GM12892 (cell line): Measurements from ENCODE around the gene SPOCK2.

Experiments used
- POLR2A ChIP-seq: IDR thresholded peaks from 2 replicates; pipeline ENCODE4 v1.6.1; 2011; ENCODE audit warnings: low read depth, low read length, control low read depth
- POLR2AphosphoS5 ChIP-seq: IDR thresholded peaks from 2 replicates; pipeline ENCODE4 v1.6.1; 2011; ENCODE audit warnings: low read depth, low read length, control low read depth
- TAF1 ChIP-seq: IDR thresholded peaks from 2 replicates; pipeline ENCODE4 v1.6.1; 2011; ENCODE audit warnings: low read depth, mild to moderate bottlenecking, control low read depth, low read length, borderline replicate concordance

GRCh38 chr10:72026278-72027111 lies 61.9 kb downstream of the SPOCK2 start:
- no peak for TF ChIP-seq TAF1
- TF ChIP-seq POLR2A: no peak
- TF ChIP-seq POLR2AphosphoS5: no peak
